DMS53 (cell line): ENCODE data around the gene FAIM2.

ENCODE experiments used
- DNase-seq: peaks from one replicate; lab custom pipeline; 2025; lab: John Stamatoyannopoulos, UW

FAIM2 gene

DNA sequence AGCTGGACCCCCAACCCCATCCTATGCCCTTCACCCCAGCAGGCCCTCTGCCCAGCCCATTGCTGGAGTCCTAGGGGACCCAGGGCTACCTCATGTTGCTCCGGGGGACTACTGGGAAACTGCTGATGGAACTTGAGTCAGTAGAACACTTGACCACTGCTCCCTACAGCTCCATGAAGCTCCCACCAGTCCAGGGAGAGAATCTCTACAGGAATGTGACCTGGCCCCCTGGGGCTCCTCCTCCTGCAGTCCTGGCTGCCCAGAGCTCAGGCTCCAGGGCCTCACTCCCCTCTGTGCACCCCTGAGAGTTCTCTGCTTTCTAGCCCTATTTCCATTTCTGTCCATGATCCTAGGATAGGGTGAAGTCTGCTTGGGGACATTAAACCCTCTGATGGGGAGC, 36.0 kb upstream of the FAIM2 start:
- no peak for DNase-seq

DNA sequence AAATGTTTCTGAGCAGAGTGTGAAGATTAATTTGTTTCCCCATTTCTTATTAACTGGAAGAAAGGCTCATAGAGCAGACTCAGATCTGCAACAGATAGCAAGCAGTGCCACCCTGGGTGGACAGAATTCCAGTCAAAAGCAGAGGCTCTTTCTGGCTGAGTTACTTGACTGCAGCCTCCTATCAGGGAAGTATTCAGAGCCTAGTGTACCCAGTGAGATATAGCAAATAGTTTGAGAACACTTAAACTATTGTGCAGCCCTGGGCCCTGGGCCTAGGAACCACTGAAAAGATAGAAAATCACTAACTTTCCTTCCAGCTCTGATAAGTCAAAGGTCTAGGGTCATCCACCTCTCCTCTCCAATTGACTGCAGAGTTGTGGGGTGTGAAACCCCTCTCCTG, 35.6 kb upstream of the FAIM2 start:
- DNase-seq: no peak

DNA sequence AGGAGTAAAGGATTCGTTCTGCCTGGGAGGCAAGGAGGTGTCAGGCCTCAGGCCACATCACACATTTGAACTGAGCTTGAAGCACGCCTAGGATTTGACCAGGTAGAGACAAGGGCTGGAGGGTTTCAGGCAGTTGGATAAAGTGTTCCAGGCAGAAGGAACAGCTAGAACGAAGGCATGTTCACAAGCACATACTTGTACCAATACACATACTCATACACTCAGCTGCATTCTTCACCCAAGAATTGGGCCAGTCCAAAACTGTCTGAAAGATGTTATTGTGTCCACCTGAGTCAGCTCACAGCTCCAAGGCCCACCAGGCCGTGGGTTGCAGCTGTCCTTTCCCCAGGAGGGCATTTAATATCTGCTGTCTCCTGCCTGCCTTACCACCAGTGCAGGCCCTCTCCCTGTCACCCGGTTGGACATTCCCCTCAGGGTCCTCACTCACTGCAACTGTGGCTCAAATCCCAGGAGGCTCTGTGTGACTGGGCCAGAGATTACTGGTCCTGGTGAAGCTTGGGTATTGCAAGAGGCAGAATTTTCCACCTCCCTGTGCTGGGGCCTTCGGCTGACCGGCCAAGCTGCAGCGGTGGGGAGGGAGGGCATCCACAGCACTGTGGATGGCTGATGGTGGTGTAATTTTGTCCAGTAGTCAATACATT, 34.1 kb upstream of the FAIM2 start:
- DNase-seq: no peak

DNA sequence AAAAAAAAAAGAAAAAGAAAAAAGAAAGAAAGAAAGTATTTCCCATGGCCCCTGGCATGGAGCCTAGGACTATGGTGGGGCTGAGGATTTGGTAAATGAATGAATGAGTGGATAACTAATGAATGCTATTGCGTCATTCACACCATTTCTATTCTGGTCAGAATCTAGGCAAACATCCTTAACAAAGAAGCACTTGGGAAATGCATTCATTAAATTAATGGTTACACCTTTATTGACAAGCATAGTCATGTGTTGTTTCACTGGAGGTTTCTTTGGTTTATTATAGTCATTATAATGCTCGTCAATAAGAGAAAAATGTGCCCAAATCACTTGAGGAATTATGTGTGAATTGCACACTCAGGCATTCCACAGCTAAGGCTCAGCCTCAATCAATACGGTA, 33.2 kb upstream of the FAIM2 start:
- DNase-seq: no peak

DNA sequence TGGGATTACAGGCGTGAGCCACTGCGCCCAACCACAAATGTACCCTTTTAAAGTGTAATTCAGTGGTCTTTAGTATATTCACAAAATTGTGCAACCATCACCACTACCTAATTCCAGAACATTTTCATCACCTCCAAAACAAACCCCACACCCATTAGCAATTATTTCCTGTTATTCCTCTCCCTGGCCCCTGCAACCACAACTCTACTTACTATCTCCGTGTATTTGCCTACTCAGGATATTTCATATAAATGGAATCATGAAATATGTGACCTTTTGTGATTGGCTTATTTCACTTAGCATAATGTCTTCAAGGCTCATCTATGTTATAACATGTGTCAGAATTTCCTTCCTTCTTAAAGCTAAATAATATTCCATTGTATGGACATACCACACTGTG, 30.8 kb upstream of the FAIM2 start:
- no peak for DNase-seq

DNA sequence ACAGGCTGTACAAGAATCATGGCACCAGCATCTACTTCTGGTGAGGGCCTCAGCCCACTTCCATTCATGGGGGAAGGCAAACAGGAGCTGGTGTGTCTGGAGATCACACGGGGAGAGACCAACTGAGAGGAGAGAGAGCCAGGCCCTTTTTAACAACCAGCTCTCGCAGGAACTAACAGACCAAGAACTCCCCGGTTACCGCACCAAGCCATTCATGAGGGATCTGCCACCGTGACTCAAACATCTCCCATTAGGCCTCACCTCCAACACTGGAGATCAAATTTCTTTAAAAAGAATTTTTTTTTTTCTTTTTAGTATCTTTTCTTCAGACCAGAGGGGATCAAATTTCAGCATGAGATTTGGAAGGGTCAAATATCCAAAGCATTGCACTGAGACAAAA, 30.1 kb upstream of the FAIM2 start:
- DNase-seq: no peak

DNA sequence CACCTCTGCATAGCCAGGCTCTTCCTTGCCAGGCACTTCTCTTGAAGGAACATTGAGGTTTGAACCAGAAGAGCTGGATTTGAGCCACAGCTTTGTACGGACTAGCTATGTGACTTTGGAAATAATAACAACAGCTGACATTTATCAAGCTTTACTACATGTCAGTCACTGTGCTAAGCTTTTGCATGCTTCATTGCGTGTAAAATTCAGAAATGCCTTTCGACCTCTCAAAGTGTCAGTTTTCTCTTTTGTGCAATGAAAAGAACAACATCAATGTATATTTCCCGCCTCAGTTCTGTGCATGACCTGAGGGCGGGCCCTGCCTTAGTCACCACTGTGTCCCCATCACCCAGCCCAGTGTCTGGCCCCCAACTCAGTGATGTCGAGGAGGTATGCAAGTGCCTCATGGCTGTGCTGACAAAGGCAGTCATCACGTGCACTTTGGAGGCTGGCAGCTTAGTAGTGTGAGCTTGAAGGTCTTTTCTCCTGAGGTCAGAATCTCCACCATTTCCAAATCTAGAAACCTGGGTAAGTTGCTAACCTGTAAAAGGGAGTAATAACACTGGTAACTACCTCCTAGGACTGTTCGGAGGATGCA, 28.9 kb upstream of the FAIM2 start:
- no peak for DNase-seq

DNA sequence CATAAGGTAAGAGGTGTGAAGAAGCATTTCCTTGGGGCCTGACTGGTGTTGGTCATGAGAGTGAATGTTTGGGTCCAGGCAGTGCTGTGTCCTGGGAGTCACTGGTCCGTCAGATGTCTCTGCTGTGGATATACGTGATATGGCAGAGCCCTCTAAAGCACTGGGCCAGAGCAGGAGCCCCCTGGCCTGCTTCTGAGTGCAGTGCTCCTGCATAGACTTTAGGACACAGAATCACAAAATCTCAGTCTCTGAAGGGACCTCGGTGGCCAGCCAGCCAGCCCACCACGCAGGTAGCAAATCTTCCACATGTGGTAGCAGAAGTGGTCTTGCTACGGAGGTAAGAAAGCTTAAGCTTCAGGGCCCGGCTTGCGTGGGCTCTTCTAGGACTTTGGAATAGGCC, 28.3 kb upstream of the FAIM2 start:
- DNase-seq: no peak

DNA sequence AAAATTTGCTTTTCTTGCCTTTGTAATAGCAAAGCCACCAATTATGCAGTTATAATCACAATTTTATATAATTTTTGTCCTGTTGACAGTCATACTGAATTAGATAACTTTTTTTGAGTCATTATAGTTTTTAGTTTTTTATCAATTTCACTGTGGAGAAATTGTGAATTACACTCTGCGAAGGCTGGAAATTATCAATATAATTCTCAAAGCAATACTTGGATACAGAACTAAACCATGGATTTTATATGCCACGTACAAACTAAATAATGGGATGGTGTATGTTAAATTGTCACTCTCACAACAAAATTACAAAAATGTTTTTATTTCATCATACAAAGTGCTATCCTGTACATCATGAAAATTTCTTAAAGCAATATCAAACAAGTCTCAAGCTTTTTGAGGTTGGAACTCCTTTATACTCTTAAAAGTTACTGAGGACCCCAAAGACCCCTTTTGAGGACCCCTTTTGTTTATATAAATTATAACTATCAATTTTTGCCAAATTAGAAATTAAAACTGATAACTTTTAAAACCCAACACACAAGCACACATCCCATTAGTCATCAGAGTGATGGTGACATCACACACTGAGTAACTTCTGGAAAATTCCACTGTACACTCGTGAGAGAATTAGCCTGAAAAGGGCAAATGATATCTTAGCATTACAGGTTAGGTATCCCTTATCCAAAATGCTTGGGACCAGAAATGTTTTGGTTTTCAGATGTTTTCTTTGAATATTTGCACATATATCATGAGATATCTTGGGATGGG, 27.0 kb upstream of the FAIM2 start:
- no peak for DNase-seq

DNA sequence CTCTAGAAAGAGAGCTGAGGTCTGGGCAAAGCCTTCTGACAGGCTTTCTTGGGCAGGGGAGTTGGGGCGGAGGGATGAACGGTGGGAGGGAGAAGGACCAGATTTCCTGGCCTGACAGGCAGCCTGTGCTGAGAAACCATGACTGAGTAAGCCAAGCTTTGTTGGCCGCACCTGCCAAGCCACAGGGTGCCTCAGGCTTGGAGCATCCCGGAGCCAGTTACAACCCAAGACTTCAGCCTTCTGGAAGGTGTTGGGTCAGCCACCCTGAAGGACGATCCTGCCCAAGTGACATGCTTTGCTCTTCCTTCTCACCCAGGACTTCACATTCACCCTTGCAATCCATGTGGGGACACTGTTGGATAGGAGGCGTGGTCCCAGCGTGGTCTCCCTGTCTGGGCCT, 25.9 kb upstream of the FAIM2 start:
- DNase-seq: no peak

DNA sequence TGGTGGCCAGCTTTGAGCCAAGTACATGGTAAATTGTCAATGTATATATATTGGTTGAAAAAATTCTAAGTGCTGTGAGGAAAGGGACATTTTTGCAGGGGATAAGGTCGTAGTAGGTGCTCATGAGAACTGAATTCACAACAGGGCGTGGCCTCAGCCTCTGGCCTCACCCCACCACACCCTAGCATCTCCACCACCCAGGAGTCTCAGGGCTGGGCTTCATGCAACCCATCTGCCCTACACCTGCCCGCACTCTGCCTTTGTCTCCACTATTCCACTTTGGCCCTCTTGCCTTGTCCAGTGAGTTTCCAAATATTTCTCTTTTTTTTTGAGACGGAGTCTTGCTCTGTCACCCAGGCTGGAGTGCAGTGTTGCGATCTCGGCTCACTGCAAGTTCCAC, 24.8 kb upstream of the FAIM2 start:
- DNase-seq: no peak

DNA sequence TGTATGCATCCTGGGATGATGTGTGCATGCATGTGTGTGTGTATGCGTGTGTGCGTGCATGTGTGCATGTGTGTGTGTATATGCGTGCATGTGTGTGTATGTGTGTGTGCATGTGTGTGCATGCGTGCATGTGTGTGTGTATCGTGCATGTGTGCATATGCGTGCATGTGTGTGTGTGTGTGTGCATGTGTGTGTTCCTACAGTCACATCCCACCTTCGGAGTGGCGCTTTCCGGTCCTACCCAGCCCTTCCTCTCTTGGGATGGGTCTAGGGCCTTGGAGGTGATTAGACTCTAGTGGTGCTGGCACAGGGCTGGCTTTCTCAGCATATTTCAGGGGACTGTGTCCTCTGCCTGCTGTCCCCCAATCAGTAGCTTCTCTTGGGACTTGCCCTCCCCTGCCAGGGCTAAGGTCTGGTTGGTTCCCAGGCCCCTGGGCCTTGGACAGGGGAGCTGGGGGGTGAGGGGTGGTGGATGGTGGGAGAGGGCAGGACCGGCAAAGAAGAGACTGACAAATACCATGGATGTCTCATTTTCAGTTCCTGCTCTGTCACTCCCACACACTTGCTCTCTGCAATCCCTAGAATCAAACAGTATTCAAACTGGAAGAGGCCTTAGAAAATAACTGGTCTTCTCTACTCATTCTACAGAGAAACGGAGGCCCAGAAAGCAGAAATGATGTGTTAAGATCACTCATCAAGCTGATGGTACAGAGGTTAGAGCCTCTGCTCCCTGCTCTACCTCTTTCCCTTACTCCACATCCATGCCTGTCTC, 21.9 kb upstream of the FAIM2 start:
- DNase-seq: no peak

DNA sequence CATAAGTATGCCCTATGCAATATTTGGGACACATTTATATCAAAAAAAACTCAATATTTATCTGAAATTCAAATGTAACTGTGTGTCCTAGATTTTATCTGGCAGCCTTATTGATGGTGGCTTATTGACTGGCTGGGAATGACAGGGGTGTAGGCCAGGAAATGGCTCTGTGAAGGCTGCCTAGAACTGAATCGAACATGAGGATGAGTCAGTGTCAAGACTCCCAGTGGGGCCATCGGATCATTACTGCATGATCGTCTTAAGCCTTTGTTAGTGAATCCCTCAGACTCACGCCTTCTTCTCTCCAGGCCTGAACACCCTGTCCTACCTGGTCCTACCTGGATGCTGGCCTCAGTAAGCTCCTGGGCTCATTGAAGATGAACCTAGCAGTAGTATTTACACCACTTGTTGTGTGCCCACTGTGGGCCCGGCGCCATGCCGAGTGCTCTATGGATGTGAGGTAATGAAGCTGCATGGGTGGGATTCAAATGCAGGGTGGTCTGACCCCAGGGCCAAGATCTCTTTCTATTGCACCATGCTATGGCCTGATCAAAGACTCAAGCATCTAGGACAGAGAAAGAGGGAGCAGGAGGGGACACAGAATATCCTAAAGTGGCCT, 21.0 kb upstream of the FAIM2 start:
- no peak for DNase-seq

DNA sequence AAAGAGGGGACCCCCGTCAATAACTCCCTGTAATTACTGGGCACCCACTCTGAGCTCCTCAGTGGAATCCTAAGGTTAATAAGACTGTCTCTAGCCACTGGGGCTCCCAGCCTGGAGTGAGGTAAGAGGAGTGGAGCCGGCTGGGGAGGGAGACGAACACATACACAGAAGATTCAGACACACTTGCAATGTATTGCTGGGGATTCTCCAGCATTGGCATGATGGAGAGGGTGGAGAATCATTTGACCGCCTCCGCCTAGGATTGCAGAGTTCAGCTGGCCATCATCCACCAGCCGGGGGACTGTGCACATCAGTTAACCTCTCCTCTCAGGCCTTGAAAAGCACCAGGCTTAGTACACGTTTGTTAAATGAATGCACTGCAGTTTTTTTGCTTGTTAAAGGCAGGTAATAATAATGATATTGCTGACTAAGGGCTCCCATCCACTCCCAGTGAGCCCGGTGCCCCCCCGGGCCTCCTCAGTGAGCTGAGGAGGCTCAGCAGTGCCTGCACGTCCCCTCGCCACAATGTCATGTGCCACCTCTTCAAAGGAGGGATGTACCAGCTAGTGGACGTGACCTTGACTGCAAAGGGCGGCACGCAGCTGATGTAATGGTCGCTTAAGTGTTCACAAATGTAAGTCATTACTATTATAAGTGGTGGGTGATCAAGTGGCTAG, 20.3 kb upstream of the FAIM2 start:
- no peak for DNase-seq

DNA sequence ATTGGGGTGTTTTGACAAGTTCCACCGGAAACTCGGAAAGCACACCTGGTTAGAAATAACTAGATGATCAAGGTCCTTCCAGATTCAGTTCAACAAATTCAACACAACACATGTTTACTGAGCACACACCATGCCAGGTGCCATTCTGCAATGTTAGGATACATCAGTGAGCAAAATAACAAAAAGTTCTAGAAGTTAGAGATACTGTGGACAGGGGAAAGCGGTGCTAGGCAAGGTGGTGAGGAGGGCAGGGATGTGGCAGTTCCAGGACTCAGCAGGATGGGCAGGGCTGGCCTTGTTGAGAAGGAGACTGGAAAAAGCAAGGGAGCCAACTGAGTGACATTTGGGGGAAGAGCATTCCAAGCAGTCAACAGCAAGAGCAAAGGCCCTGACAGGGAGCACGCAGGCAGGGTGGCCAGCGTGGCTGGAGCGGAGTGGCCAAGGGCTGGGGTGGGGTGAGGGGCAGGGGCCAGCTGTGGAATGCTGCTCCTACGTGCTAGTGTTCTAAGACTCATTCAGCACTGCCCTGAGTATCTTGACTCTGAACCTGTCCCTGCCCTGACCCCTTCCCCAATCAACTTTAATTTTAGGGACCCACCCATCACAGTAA, 19.4 kb upstream of the FAIM2 start:
- DNase-seq: no peak

DNA sequence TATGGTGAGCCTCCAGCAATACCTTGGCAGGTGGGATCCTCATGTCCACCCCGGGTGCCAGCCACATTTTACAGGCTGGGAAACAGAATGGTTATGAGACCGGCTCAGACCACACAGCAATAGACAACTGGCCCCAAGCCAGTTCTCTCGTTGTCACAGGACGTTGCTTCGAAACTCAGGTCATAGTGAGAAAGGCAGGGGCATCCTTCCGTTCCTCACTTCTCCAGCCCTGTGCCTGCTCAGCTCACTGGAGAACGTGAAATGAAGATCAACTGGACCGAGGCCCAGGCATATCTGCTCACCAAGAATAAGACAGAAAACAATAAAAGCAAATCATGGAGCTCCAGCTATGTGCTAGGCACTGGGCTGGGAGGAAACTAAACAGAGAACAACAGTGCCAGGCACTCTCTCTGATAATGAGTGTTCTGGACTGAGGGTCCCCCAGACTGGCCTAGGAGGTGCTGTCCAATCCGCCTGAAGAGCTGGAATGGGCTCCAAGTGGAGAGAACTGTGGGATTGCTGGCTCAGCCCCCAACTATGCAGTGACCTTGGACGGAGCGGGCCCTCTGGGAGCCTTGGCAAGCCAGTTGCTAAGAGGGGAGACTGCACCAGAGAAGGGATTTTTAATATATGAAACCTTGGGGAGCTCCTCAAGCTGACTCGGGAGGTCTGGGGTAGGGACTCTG, 18.8 kb upstream of the FAIM2 start:
- no peak for DNase-seq

DNA sequence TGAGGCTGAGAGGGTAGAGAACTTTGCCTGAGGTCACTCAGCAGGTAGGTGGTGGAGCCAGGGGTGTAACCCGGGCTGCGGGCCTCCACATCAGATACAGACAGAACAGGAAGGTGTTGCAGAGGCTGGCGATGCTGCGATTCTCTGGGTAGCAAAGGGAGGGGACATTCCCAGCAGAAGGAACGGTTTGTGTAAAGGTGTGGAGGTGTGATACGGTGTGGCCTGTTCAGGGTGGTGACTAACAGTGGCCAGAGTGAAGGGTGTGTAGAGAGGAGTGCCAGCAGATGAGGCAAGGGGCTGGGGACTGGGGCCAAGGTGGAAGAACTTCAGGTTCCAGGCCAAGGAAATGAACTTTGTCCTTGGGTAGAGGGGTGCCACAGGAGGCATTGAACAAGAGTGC, 18.2 kb upstream of the FAIM2 start:
- DNase-seq: no peak

DNA sequence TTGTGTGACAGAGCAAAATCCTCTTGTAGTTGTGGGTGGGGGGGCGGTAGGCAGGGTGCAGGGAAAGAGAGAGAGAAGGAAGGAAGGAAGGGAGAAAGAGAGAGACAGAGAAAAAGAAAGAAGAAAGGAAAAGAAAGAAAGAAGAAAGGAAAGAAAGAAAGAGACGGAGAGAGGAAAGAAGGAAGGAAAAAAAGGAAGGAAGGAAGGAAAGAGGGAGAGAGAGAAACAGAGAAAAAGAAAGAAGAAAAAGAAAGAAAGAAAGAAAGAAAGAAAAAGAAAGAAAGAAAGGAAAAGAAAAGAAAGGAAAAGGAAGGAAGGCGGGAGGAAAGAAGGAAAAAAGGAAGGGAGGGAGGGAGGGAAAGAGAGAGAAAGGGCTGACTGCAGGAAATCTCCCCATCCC, 17.6 kb upstream of the FAIM2 start:
- DNase-seq: no peak

DNA sequence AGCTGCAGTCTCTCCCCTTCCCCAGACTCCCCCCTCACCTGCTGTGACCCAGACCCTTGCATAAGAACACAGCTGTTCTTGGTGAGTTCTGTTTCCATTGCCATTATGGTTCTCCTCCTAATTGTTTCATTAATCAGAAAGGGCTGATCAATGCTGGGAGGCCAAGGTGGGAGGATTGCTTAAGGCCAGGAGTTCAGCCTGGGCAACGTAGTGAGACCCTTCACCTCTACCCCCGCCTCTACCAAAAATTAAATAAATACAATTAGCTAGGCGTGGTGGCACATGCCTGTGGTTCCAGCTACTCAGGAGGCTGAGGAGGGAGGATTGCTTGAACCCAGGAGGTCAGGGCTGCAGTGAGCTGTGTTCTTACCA, 17.2 kb upstream of the FAIM2 start:
- no peak for DNase-seq

DNA sequence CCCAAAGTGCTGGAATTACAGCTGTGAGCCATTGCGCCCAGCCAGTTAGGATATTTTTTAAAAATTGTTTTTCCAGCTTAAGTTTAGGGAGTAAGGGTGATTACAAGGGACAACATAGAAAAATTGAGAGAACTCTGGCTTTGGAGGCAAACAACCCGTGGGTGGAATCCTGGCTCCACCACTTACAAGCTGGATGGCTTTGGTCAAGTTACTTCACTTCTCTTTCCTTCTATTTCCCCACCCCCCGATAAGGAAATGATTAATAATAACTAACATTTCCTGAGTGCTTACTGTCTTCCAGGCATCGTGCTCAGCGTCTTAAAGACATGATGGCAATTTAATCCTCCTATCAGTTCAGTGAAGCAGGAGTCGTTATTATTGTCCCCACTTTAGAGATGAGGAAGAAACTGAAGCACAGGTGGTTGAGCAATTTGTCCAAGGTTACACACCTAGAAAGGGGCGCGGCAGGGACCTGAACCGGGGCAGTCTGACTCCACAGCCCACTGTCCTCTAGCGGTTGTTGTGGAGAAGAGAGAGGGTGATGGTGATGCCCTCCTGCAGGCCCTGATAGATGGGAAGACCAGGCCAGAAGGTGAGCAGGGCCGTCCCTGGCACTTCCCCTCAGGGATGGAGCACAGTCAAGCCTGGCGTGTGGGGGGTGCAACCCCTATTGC, 16.7 kb upstream of the FAIM2 start:
- no peak for DNase-seq
